DND-41 (cell line): ENCODE data around the gene LCN6.

ENCODE experiments used
- EZH2 ChIP-seq: IDR thresholded peaks from 3 replicates; pipeline ENCODE4 v1.6.1; 2012; ENCODE audit warnings: borderline replicate concordance, low read depth, mild to moderate bottlenecking, moderate library complexity, low read length, inconsistent platforms; ENCODE audit not compliant: severe bottlenecking
- TF ChIP-seq, protein P1 (sequence below): IDR thresholded peaks from 2 replicates; pipeline ENCODE4 v1.5.1; 2012; ENCODE audit warnings: borderline replicate concordance, low read length, moderate library complexity, mild to moderate bottlenecking; ENCODE audit not compliant: poor library complexity, severe bottlenecking; ENCODE audit errors: extremely low read depth

DNA sequence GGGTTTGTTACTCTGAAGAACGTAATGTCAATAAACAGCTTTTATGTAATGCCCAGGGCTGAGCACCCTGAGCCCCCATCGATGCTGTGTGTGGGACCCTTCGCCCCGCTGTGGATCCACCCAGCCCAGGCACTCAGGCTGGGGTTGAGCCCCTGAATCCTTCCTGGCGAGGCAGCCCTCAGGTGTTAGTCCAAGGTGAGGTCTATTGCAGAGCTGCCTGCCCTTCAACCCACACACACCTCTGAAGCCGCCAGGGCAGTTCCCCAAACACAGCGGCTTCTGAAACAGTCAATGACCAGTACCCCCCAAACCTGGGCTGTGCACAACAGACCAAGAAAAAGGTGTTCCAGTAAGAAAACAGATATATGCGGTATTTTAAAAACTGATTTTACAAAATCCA is 24.3 kb downstream of the LCN6 start:
- TF ChIP-seq EZH2, result no peak
- TF ChIP-seq, protein P1, sequence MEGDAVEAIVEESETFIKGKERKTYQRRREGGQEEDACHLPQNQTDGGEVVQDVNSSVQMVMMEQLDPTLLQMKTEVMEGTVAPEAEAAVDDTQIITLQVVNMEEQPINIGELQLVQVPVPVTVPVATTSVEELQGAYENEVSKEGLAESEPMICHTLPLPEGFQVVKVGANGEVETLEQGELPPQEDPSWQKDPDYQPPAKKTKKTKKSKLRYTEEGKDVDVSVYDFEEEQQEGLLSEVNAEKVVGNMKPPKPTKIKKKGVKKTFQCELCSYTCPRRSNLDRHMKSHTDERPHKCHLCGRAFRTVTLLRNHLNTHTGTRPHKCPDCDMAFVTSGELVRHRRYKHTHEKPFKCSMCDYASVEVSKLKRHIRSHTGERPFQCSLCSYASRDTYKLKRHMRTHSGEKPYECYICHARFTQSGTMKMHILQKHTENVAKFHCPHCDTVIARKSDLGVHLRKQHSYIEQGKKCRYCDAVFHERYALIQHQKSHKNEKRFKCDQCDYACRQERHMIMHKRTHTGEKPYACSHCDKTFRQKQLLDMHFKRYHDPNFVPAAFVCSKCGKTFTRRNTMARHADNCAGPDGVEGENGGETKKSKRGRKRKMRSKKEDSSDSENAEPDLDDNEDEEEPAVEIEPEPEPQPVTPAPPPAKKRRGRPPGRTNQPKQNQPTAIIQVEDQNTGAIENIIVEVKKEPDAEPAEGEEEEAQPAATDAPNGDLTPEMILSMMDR, result no peak
